ENCODE data around the gene INPP5A.
"Not testable (repeated sequence)": the region's sequence is repeated elsewhere in the genome, so short reads cannot be mapped to it uniquely, and the experiment has no call there.

INPP5A gene

DNA sequence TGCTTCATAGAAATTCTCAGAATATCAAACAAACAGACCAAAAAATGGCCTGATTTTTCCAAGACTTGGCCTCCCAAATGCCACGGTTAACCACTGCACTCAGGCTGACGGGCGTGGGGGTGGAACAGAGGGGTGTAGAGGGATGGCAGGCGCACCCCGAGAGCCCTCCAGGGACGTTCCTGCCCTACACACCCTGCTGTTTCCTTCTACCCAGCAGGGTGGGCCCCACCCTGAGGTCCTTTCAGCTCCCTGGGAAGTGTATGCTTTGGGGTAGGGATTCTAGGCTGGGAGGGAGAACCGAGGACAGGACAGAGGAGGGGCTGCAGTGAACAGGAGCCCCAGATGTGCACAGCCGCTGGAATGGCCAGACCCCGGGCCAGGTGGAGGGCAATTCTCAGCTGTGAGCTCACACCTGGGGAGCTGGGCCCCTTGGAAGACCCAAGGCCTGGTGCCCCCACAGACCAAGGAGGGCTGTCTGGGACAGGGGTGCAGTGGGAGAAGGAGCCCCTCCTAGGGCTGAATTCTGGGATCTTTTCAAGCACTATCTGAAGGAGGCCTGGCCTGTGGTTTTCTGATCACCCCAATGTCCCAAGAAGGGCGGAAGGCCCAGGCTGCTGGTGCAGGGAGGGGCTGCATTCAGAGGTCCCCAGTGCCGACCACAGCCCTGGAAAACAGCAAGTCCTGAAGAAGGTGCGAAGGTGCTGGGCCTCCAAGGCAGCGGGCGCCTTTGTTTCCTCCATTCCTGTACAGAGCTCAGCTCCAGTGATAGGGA, 32.9 kb upstream of the INPP5A start:
- no peak for DNase-seq

DNA sequence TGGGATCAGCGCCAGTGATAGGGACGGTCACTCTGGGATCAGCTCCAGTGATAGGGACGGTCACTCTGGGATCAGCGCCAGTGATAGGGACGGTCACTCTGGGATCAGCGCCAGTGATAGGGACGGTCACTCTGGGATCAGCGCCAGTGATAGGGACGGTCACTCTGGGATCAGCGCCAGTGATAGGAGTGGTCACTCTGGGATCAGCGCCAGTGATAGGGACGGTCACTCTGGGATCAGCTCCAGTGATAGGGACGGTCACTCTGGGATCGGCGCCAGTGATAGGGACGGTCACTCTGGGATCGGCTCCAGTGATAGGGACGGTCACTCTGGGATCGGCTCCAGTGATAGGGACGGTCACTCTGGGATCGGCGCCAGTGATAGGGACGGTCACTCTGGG, 32.0 kb upstream of the INPP5A start:
- not testable (repeated sequence) for DNase-seq

DNA sequence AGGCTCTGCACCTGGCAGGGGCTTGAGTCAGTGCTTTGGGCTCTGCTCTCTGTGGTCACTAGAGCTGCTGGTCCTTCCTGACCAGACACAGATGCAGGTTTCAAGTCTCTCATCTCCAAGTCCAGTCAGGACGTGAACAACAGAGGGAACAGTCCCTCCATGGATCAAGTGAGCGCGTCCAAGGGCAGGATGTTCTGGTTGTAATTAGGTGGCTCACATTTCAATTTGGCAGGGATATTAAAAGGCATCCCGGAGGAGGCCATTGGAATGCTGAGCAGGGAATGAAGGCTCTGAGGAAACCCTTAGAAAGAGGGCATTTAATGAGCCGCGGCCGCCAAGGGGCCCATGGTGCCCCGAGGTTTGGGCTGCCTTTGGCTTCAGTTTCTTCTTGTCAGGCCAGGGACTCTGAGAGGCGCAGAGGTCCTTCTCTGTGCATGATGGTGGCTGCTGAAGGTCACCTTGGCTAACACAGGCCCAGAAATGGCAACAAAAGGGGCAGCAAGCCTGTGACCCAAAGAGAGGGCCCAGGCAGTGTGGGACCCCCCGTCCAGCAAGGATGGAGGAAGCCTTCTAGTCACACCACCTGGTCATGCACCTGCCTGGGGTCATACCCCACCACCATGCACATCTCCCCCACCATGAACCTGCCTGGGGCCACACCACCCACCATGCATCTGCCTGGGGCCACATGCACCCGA, 30.7 kb upstream of the INPP5A start:
- no peak for DNase-seq

DNA sequence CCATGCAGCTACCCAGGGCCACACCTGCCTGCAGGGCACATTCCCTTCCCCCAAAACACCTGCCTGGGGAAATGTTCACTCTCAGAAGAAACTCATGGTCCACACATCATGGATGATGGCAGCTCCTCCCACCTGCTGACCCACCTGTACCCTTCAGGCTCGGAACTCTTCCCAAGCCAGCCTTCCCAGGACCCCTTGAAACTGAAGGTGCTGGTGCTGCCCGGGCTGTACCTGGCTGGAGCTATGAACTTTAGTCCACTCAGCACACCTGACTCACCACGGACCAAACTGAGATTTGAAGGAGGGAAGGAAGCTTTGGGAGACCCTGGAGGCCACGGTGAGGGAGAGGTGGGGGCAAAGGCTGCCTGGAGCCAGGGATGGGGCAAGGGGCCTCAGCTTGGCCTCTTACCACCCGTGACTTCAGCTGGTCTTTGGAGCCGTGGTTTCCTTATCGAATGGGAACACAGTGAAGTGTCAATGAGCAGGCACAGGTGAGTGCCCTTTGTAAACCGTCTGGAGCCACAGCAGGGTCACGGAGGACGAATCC, 30.1 kb upstream of the INPP5A start:
- DNase-seq = no peak

DNA sequence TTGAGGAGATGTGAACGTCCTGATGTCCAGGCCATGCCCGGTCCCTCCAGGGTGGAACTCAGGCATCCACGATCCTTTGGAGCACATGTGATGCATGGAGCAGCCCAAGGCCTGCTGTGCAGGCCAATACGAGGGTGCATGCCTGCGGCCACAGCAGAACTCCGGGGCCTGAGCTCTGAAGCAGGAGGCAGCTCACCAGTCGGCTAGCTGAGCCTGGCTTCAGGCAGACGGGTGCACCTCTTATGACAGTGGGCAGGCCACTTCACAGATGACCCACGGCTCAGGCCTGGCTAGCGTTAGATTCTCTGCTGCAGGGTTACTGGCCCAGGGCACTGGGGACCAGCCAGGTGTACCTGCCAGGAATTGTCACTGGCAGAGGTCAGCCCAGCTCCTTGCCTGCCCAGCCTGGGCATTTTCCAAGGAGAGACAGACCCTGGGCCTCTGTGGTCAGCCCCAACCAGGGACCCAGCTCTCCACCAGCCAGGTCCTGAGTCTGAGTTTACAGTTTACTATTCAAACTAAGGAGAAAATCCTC, 29.6 kb upstream of the INPP5A start:
- DNase-seq = no peak

DNA sequence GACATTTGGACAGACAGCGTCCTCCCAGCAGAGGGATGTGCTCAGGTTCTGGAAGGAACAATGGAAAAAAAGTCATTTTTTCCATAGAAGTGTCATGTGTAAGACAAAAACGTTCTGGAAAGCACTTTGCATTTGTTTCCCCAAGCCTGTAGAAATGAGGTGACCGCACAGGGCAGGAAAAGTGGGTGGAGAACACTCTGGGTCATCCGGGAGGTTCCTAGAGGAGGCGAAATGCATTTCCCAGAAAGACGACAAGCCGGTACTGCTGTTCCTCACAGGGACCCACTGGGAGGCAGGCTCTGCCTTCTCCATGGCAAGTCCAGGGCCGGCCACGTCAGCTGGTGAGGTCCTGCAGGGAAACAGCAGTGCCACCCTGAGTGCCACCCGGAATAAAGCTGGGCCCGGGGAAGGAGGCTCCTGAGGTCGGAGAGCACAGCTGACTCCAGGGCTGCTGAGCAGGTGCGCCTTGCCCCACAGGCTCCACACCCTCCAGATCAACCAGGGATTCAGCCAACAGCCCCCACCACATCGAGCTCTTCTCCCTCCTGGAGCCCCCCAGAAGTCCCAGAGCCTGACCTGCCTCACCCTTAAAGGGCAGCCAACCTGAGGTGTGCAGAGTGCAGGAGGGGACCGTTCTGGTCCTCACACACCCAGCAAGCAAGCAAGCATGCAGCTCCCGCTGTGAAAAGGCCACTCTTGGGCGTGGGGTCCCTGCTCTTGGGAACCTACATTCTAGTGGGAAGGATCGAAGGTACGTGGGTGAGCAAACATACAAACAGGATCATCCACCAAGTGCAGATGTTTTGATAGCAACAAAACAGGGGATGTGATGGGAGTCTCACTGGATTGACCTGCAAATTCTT, 28.8 kb upstream of the INPP5A start:
- DNase-seq = no peak

DNA sequence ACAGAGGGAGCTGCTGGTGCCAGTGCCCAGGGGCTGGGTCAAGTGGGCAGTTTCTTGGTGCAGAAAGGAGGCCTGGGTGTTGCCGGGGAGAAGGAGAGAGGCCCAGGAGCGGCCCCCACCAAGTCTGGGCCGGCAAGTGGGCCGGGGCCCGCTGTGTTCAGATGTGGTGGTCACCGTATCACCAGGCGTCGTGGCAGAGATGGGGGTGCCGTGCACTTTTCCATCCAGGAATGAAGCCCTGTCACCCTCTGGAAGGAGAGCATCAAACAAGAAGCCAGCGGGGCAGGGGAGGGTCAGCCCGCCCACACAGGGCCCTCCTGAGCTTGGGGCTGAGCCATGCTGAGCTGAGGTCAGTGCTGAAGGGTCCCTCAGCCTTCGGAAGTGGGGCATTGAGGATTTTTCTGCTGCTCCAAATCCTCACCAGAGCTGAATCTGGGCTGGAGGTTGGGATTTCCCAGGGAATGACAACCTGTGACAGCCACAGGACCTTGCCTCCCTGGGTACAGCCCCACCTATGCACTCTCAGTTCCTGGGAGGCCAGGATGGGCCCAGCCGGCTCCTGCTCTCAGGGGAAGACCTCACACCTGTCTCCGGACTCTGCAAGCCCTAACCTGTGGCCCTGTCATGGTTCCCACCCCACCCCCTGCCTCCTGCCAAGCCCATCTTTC, 27.9 kb upstream of the INPP5A start:
- DNase-seq = no peak

DNA sequence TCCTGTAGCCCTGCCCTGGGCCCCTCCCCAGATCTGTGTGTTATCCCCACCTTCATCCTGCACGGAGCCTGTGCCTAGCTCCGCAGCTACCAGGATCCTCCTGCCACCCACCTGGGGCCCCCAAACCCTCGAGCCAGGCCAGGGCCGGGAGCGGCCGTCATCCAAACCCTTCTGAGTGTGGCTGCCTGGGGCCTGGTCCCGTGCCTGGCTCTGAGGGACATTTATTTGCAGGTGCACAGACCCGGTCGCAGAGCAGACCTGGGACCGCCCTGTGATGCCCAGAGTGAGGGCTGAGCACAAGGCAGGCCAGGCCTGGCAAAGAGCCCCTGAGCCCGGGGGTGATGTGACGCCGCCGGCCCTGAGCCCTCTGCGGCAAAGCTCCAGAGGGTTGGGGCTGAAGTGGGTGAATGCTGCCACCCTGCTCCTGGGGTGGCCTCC, 27.4 kb upstream of the INPP5A start:
- no peak for DNase-seq

DNA sequence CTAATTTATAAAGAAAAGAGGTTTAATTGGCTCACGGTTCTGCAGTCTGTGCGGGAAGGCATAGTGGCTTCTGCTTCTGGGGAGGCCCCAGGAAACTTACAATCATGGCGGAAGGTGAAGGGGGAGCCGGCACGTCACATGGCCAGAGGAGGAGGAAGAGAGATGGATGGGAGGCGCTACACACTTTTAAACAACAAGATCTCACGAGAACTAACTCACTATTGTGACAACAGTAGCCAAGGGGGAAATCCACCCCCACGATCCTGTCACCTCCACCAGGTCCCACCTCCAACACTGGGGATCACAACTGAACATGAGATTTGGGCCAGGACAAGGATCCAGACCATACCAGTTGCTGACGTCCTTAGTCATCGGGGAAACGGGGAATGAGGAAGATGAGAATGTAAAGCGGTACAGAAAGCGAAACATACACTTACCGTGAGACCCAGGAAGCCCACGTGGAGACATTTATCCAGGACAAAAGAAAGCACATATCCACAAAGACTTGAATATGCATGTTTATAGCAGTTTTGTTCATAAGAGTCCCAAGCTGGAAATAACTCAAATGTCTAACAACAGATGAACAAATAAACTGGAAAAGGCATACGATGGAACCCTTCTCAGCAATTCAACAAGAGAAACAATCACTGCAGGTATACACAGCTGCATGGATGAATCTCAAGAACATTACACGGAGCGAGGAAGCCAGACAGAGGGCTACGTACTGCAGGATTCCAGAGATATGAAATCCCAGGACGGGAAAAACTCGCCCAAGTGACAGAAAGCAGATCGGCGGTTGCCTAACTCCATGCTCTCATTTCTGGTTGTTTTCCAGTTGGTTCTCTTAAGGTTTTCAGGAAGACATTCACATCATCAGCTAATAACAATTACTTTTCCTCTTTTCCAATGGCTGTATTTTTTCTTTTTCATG, 26.2 kb upstream of the INPP5A start:
- no peak for DNase-seq

DNA sequence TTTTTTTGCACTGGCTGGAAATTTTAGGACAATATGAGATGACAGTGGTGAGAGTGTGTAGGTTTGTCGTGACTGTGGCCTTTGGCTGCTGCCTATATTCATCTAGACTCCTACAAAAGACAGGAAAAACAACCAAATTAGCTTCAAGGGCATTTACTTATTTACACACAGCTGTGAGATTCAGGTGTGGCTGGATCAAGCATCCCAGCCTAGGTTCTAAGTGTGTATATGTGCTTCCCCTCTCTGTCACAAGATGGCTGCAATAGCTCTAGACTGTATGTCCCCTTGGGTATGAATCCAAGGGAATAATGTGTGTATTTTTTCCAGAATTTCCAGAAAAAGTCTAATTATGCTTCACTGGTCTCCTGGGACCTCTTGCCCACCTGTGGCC, 25.5 kb upstream of the INPP5A start:
- DNase-seq = no peak

DNA sequence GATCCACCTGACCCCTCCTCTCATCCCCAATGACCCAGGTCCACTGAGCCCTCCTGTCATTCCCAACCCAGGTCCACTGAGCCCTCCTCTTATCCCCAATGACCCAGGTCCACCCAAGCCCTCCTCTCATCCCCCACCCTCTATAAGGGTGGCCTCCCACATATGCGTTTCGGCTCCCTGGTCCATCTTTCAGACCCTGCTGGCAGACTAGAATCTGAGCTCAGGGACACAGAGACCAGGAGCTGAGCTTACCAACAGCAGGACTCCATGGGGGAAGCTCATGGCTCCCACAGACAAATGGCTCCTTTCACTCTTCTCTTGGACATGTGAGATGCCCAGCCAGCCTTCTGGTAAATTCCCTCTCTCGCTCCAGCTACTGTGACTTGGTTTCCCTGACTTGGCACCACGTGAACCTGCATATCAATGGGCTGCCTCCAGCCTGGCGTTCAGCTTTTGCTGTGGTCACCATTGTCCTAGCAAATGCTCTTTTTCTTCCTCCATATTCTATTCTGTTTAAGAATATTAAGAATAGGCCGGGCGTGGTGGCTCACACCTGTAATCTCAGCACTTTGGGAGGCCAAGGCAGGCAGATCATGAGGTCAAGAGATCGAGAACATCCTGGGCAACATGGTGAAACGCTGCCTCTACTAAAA, 24.8 kb upstream of the INPP5A start:
- no peak for DNase-seq

DNA sequence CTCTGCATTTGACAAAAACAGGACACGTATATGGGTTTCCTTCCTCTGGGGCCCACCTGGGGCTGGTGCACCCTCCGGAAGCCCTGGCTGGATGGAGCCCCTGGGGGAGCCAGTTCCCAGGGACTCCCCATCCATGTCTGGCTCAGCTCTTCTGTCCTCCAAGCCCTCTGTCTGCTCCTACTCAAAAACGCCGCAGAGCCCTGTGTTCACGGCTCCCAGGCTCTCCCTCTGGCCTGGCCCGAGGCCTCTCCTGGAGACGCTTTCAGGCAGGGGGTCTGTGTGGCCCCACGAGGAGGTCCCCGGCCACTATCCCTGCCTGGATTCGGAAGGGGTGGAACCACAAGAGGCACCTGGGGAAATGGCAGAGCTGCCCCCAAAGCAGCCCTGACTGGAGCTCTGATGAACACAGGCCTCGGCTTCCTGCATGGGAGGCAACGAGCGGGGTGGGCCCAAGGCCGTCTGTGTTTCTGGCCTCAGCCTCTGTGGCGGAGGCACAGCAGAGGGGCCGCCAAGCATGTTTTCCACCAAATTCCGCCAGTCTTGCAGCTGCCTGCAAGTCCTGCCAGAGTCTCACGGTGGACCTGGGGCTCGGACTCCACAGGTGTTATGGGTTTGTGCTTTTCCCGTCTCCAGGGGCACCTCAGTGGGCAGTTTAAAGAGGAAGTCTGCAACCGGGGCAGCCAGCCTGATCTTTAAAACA, 22.6 kb upstream of the INPP5A start:
- no peak for DNase-seq

DNA sequence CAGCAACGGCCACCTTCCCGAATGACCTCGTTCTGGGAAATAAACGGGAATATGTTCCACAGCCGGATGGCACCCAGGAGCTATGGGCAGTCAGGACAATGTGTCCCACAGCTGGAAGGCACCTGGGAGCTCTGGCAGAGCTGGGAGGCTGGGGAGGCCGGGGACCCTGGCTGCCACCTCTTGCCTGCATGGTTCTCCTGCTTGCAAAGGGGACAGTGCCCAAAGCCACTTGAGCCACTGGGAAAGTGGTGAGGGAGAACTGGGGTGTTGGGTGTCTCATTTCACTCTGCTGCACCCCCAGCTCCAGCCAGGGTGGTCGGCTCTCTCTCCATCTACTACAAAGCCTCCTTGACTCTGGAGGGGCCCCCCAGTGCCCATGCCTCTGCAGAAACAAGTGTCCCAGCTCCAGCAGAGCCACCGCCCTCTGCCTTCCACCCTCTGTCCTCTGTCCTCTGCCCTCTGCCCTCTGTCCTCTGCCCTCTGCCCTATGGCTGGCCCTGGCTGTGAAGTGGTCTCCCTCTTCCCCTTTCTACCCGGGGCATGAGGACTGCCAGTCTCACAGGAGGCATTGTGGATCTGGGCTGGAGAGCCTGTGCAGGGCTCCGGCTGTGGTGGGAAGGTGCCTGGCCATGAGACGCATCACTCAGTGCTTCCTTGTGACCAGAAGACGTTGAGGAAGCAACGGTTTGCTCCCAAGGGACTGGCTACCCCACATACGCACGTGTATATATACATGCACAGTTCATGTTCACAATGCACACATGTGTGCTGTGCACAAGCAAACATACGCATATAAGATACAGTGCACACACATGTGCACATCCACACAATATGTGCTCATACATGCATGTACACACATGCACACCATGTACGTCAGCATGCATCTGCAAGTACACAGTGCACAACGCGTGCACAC, 21.5 kb upstream of the INPP5A start:
- DNase-seq = no peak

DNA sequence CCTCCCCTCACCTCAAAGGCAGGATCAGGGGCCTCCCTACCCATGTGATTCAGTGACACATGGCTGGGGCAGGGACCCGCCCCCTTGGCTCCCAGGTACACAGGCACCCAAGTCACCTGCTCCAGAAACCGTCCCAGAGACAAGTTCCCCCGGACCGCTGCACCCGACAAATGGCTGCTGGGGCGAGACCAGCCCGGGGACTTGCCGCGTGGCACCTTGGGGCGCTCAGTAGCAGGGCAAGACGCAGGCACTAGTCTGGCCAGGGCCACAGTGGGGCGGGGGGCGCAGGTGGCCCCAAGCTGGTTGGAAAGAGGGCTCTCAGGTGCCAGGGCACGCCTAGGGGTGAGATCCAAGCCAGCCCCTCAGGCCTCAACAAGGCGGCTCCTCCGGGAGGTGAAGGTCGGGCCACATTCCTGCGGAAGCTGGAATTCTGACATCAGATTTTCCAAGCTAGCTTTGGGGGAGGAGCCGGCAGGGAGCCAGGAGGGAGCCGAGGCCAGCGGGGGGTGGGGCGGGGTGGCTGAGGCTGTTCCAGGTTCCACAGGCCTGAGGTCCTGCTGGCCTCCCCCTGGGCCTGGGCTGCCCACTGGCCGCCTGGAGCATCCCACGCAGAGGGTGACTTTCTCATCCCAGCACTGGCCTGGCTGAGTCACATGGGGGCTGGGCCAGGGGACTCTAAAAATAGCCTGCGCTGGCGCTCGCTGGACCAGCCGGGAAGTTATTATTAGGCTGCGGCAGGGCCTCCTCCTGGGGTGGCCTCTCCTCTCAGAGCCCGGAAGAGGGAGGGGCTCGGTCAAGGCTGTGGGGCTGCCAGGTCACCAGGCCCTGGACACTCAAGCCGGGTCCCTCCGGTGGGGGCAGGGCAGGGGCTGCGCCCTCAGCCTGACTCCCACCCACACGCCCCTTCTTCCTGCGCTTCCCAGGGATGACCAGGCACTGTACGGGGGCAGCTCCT, 20.5 kb upstream of the INPP5A start:
- DNase-seq = no peak

DNA sequence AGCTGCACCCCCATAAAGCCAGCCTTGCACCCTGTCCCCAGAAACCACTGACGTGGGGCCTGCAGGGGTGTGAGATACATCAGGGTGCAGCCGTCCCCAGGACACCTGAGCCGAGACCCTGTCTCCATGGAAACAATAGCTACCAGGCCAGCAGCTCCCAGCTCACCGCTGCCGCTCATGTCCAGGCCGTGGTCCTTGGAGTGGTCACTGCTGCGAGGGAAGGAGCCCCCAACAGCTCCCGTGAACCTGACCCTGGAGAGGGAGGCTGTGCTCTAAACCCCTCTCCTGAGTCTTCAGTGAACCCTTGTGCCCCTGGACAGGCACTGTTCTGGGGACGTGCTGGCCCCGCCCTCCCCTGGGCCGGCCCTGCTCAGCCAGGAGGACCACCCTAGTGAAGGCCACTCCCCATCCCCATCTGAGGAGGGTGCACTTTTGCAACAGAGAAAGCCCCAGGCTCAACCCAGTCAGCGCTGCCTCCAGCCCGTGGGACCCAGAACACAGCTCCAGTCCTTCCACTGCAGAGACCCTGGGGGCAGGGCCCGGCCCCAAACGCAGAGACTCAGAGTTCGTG, 19.6 kb upstream of the INPP5A start:
- no peak for DNase-seq

DNA sequence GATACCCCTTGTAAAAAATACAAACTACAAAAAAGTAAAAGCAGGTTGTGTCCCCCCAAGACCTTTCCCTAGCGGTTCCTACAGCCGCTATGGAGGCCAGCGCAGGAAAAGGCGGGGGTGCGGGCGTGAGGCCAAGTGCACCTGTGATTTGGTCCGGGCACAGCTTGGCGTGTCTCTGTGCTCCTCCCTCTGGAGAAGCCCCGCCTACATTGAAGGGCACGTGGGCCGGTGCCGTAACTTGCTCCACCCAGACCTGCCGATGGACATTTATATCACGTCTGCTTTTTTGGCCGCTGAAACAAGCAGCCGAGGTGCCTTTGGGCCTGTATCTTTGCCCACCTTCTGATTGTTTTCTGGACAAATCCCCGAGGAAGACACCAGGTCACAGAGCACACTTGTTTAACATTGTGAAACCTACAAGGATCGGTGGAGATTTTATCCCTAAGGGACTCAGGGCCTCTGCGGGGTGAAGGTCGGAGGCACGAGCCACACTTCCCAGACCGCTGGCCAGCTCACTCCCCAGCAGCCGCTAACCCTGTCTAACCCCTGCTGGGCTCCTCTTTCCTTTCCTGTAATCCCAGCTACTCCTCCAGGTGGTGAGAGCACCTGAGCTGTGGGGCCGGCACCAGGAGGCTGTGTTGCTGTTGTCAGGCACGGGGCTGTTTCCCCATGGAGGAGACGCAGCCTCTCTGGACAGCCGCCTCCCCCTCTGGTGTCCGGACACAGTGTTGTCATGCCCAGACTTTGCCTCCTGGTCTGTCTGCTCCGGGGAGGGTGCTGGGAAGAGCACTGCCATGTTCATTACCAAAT, 18.8 kb upstream of the INPP5A start:
- no peak for DNase-seq

Measured in activated CD4-positive, CD25-positive, alpha-beta regulatory T cell (primary cell).